NT2/D1 (cell line): ENCODE results near the gene SETD5.

Experiments used
- DNase-seq: peaks from one replicate; pipeline ENCODE4 v3.0.0-alpha.2; 2011; ENCODE audit warnings: low read depth, low spot score
- H3K27me3 ChIP-seq: 2 replicates; pipeline ENCODE4 v1.6.0; 2011; ENCODE audit warnings: mild to moderate bottlenecking; ENCODE audit not compliant: insufficient read length, insufficient read depth
- H3K36me3 ChIP-seq: 2 replicates; pipeline ENCODE4 v1.6.1; 2011; ENCODE audit warnings: mild to moderate bottlenecking, low read length, mixed read lengths; ENCODE audit not compliant: insufficient read depth, insufficient read length
- H3K4me1 ChIP-seq: 2 replicates; pipeline ENCODE4 v1.5.1; 2011; ENCODE audit not compliant: insufficient read depth, insufficient read length
- H3K4me3 ChIP-seq: 2 replicates; pipeline ENCODE4 v1.5.1; 2011; ENCODE audit warnings: low read depth; ENCODE audit not compliant: insufficient read length
- H3K9ac ChIP-seq: 2 replicates; pipeline ENCODE4 v1.6.0; 2011; ENCODE audit warnings: low read depth; ENCODE audit not compliant: insufficient read length
- H3K9me3 ChIP-seq: 2 replicates; pipeline ENCODE4 v1.5.1; 2011; ENCODE audit warnings: mild to moderate bottlenecking, low read length; ENCODE audit not compliant: insufficient read depth
- SUZ12 ChIP-seq: IDR thresholded peaks from 2 replicates; pipeline ENCODE4 v1.6.1; 2011; ENCODE audit not compliant: insufficient read length, insufficient read depth; ENCODE audit errors: extremely low read depth
- YY1 ChIP-seq: IDR thresholded peaks from 2 replicates; pipeline ENCODE4 v1.6.1; 2011; ENCODE audit not compliant: insufficient read length, insufficient read depth
- ZNF274 ChIP-seq: IDR thresholded peaks from 2 replicates; pipeline ENCODE4 v1.6.1; 2011; ENCODE audit warnings: mild to moderate bottlenecking, low read depth, low read length

Gene SETD5

DNA sequence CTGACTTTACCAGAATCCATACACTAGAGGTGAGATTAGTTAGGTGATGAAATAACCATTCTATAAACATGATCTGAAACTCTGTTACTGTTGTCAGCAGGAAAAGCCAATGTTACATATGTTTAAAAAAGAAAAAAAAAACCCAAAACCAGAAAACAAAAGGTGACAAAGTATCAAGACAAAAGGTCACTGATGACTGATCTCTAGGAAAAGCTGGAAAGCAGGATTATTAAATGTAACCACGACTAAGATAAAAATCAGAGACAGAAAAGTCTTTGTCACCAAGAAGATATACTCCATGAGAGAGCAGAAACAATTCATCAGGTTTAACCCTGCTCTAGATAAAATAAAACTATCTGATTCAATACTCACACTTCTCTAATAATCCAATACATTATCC lies 5.4 kb upstream of the SETD5 start:
- TF ChIP-seq ZNF274: no peak
- TF ChIP-seq YY1: no peak
- TF ChIP-seq SUZ12: no peak
- Histone ChIP-seq H3K9ac (no peak overlapping the region), H3K4me1 (no peaks in the 10 kb centered on the region), H3K4me3 (no peak overlapping the region), H3K36me3 (peaks cover 91% of the 10 kb centered on the region), H3K27me3 (no peaks in the 10 kb centered on the region), H3K9me3 (no peaks in the 10 kb centered on the region)
- no peak for DNase-seq

DNA sequence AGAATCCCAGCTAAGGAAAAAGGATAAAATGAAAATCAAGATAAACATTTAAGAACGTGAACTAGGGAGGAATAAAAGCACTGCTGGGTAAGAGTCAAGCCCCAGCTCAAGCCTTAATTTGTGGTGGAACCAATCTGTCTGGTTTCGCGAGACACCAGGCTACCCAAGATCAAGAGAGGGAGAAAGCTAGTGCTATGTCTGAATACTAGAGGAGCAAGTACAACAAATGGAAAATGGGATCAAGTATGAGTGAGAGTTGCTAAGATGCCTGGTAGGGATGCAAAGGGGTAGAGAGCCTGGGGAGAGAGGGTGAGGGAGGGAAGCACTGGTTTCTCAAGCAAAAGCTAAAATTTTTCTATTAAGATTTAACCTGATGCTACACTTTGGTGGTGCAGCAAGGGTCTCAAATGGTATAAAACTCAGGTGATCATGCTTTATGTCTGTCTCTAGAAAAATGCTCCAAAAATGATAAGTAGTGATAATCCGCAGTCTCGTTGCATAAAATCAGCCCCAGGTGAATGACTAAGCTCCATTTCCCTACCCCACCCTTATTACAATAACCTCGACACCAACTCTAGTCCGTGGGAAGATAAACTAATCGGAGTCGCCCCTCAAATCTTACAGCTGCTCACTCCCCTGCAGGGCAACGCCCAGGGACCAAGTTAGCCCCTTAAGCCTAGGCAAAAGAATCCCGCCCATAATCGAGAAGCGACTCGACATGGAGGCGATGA lies 1.7 kb upstream of the SETD5 start:
- Histone ChIP-seq H3K4me3 (peak overlapping the region; percentile 66), H3K27me3 (no peaks in the 10 kb centered on the region), H3K4me1 (peaks cover 2% of the 10 kb centered on the region), H3K36me3 (peaks cover 54% of the 10 kb centered on the region), H3K9me3 (no peaks in the 10 kb centered on the region), H3K9ac (peak overlapping the region; percentile 80)
- no peak for DNase-seq
- TF ChIP-seq YY1 (no peak), SUZ12 (no peak), ZNF274 (no peak)

DNA sequence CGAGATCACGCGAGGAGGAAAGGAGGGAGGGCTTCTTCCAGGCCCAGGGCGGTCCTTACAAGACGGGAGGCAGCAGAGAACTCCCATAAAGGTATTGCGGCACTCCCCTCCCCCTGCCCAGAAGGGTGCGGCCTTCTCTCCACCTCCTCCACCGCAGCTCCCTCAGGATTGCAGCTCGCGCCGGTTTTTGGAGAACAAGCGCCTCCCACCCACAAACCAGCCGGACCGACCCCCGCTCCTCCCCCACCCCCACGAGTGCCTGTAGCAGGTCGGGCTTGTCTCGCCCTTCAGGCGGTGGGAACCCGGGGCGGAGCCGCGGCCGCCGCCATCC lies 1.1 kb upstream of the SETD5 start:
- Histone ChIP-seq H3K4me1 (peaks cover 3% of the 10 kb centered on the region), H3K36me3 (peaks cover 49% of the 10 kb centered on the region), H3K27me3 (no peaks in the 10 kb centered on the region), H3K9ac (peak overlapping the region; percentile 80), H3K4me3 (peak overlapping the region; percentile 66), H3K9me3 (no peaks in the 10 kb centered on the region)
- DNase-seq: peak; percentile 61
- TF ChIP-seq ZNF274 (no peak), SUZ12 (no peak), YY1 (no peak)

- peak; percentile 98 for DNase-seq
- Histone ChIP-seq H3K27me3 (no peaks in the 10 kb centered on the region), H3K36me3 (peaks cover 43% of the 10 kb centered on the region), H3K9ac (peak overlapping the region; percentile 80), H3K4me3 (peak overlapping the region; percentile 66), H3K9me3 (no peaks in the 10 kb centered on the region), H3K4me1 (peaks cover 3% of the 10 kb centered on the region)
- TF ChIP-seq YY1 (peak; percentile 38), SUZ12 (no peak)
These were observed 633 bp upstream of the SETD5 start for GRCh38 chr3:9396632-9397331.

GRCh38 chr3:9397906-9398699 lies 688 bp downstream of the SETD5 start:
- Histone ChIP-seq H3K9ac (peak overlapping the region; percentile 100), H3K36me3 (peaks cover 30% of the 10 kb centered on the region), H3K27me3 (no peaks in the 10 kb centered on the region), H3K9me3 (no peaks in the 10 kb centered on the region), H3K4me3 (peak overlapping the region; percentile 97), H3K4me1 (peaks cover 3% of the 10 kb centered on the region)
- DNase-seq: no peak
- TF ChIP-seq YY1 (no peak), SUZ12 (no peak), ZNF274 (no peak)

- Histone ChIP-seq H3K9ac (peak overlapping the region; percentile 100), H3K4me3 (peak overlapping the region; percentile 97), H3K27me3 (no peaks in the 10 kb centered on the region), H3K4me1 (peaks cover 3% of the 10 kb centered on the region), H3K9me3 (no peaks in the 10 kb centered on the region), H3K36me3 (peaks cover 23% of the 10 kb centered on the region)
- no peak for DNase-seq
- TF ChIP-seq YY1: no peak
These were observed 1.4 kb downstream of the SETD5 start for GRCh38 chr3:9398700-9399336.

- H3K27me3 ChIP-seq: no peaks in the 10 kb centered on the region
- DNase-seq: no peak
- TF ChIP-seq YY1: no peak
- no peak for TF ChIP-seq ZNF274
- TF ChIP-seq SUZ12: no peak
- peak overlapping the region; percentile 100 for H3K9ac ChIP-seq
- H3K4me1 ChIP-seq: peaks cover 3% of the 10 kb centered on the region
- peaks cover 18% of the 10 kb centered on the region for H3K36me3 ChIP-seq
- no peaks in the 10 kb centered on the region for H3K9me3 ChIP-seq
- peak overlapping the region; percentile 97 for H3K4me3 ChIP-seq
These were observed 1.9 kb downstream of the SETD5 start for GRCh38 chr3:9399337-9399703.
